KMS-11 (cell line): Measurements from ENCODE around the gene CLASRP.

ENCODE experiments used
- H2AFZ ChIP-seq: fragments of 200-600 bp; sonication (generic); 2 replicates; pipeline ENCODE4 v1.6.1; 2016; ENCODE audit warnings: antibody characterized with exemption, mixed run types, low read depth
- H3K27ac ChIP-seq: fragments of 200-600 bp; sonication (generic); 2 replicates; pipeline ENCODE4 v1.6.1; 2016; ENCODE audit warnings: mild to moderate bottlenecking, mixed run types
- H3K27me3 ChIP-seq: fragments of 200-600 bp; sonication (generic); 2 replicates; pipeline ENCODE4 v1.6.1; 2017; ENCODE audit warnings: mild to moderate bottlenecking, low read depth, mixed run types, moderate library complexity; ENCODE audit not compliant: insufficient read depth
- H3K36me3 ChIP-seq: fragments of 200-600 bp; sonication (generic); 2 replicates; pipeline ENCODE4 v1.6.1; 2017; ENCODE audit warnings: mild to moderate bottlenecking, mixed run types; ENCODE audit not compliant: insufficient read depth
- H3K4me1 ChIP-seq: fragments of 200-600 bp; sonication (generic); 2 replicates; pipeline ENCODE4 v1.6.1; 2016; ENCODE audit warnings: mild to moderate bottlenecking, low read depth, mixed run types; ENCODE audit not compliant: poor library complexity, severe bottlenecking
- H3K4me2 ChIP-seq: fragments of 200-600 bp; sonication (generic); 2 replicates; pipeline ENCODE4 v1.7.0; 2016; ENCODE audit warnings: mild to moderate bottlenecking, mixed run types
- H3K4me3 ChIP-seq: fragments of 200-600 bp; sonication (generic); IDR thresholded peaks from 2 replicates; pipeline ENCODE4 v1.6.1; 2017; ENCODE audit warnings: low read depth, low read length, mixed read lengths; ENCODE audit not compliant: insufficient read depth
- H3K79me2 ChIP-seq: fragments of 200-600 bp; sonication (generic); 2 replicates; pipeline ENCODE4 v1.6.1; 2016; ENCODE audit warnings: low read depth, mixed run types; ENCODE audit not compliant: insufficient read depth
- H3K9ac ChIP-seq: fragments of 200-600 bp; sonication (generic); 2 replicates; pipeline ENCODE4 v1.6.1; 2016; ENCODE audit warnings: mild to moderate bottlenecking, mixed run types
- H4K20me1 ChIP-seq: fragments of 200-600 bp; sonication (generic); 2 replicates; pipeline ENCODE4 v1.6.1; 2016; ENCODE audit warnings: mild to moderate bottlenecking, mixed run types; ENCODE audit not compliant: insufficient read depth
- CTCF ChIP-seq: fragments of 200-600 bp; sonication (generic); conservative IDR thresholded peaks from 2 replicates; pipeline ENCODE4 v1.6.1; 2017; ENCODE audit warnings: low read depth, mild to moderate bottlenecking, antibody characterized with exemption, low read length, moderate library complexity, mixed read lengths

The CLASRP gene

GRCh38 chr19:45086480-45086879 is 47.6 kb downstream of the CLASRP start:
- no peak for TF ChIP-seq CTCF
- peaks cover 5% of the 10 kb centered on the region for H3K4me1 ChIP-seq
- no peak overlapping the region for H3K9ac ChIP-seq
- H3K27ac ChIP-seq: no peak overlapping the region
- peaks cover 6% of the 10 kb centered on the region; the same call in 1 of the 2 replicates for H3K36me3 ChIP-seq
- H3K27me3 ChIP-seq: no peaks in the 10 kb centered on the region
- H3K4me3 ChIP-seq: no peak overlapping the region
- no peaks in the 10 kb centered on the region; the same call in 1 of the 2 replicates for H4K20me1 ChIP-seq
- H3K79me2 ChIP-seq: peaks cover 41% of the 10 kb centered on the region
- no peak overlapping the region for H2AFZ ChIP-seq
- no peak overlapping the region for H3K4me2 ChIP-seq

- no peak for TF ChIP-seq CTCF
- peaks cover 5% of the 10 kb centered on the region for H3K4me1 ChIP-seq
- no peaks in the 10 kb centered on the region for H3K27me3 ChIP-seq
- H3K9ac ChIP-seq: no peak overlapping the region
- no peaks in the 10 kb centered on the region; the same call in 1 of the 2 replicates for H4K20me1 ChIP-seq
- no peak overlapping the region for H3K4me2 ChIP-seq
- H3K79me2 ChIP-seq: peaks cover 30% of the 10 kb centered on the region
- no peak overlapping the region for H3K27ac ChIP-seq
- peaks cover 6% of the 10 kb centered on the region; the same call in 1 of the 2 replicates for H3K36me3 ChIP-seq
- H2AFZ ChIP-seq: no peak overlapping the region
- no peak overlapping the region for H3K4me3 ChIP-seq
Observed at GRCh38 chr19:45087531-45087930, 48.7 kb downstream of the CLASRP start.

GRCh38 chr19:45090034-45090433 is 51.2 kb downstream of the CLASRP start:
- peaks cover 27% of the 10 kb centered on the region for H3K79me2 ChIP-seq
- H3K9ac ChIP-seq: no peak overlapping the region
- no peak overlapping the region for H3K27ac ChIP-seq
- H3K4me1 ChIP-seq: peaks cover 18% of the 10 kb centered on the region
- TF ChIP-seq CTCF: no peak
- no peaks in the 10 kb centered on the region for H4K20me1 ChIP-seq
- H2AFZ ChIP-seq: no peak overlapping the region
- peaks cover 6% of the 10 kb centered on the region; the same call in 1 of the 2 replicates for H3K36me3 ChIP-seq
- no peak overlapping the region for H3K4me3 ChIP-seq
- H3K27me3 ChIP-seq: no peaks in the 10 kb centered on the region
- H3K4me2 ChIP-seq: no peak overlapping the region

- Histone ChIP-seq H3K9ac (no peak overlapping the region), H3K36me3 (peaks cover 6% of the 10 kb centered on the region; the same call in 1 of the 2 replicates), H3K79me2 (peaks cover 28% of the 10 kb centered on the region), H3K27ac (no peak overlapping the region), H4K20me1 (no peaks in the 10 kb centered on the region), H3K4me2 (no peak overlapping the region), H3K27me3 (no peaks in the 10 kb centered on the region), H3K4me1 (peaks cover 24% of the 10 kb centered on the region), H2AFZ (no peak overlapping the region), H3K4me3 (no peak overlapping the region)
- no peak for TF ChIP-seq CTCF
Observed at GRCh38 chr19:45090606-45091005, 51.8 kb downstream of the CLASRP start.
